DMS79 (cell line): ENCODE measurements around the gene GJB2.

Source experiments
- DNase-seq: peaks from one replicate; lab custom pipeline; 2025; lab: John Stamatoyannopoulos, UW

The GJB2 gene

DNA sequence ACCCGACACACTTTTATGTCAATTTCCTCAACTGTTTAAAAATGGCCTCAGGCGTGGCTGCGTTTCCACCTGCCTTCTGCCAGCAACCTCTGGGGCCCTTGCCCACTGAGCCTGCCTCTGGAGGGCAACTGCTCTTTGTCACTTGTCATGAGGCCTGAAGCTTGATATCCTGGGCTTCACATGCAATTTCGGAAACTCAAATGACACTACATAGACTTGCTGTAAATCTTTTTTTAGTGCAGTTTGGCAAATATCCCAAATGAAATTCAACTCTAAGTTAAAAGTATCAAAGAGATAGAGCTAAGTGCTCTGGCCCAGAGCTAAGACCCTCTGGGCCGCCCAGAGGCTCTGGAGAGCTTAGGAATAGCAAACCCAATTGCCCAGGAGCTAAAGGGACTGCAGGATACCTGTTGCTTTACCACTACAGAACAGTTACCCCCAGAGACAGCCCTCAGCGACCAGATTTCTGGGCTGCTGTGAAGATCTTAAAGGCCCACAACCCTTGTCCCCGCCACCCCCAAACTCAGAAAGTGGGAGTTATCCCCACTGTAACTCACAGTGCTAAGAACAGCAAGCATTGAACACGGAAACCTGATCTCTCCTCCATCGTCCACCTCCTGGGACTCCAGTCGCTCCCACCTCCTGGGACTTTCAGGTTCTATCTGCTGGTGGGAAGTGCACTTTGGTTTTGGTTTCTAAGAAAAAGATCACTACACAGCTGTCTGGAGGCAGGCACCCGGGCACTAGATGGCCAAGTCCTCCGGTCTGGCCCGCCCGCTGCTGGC is 51.3 kb downstream of the GJB2 start:
- no peak for DNase-seq

DNA sequence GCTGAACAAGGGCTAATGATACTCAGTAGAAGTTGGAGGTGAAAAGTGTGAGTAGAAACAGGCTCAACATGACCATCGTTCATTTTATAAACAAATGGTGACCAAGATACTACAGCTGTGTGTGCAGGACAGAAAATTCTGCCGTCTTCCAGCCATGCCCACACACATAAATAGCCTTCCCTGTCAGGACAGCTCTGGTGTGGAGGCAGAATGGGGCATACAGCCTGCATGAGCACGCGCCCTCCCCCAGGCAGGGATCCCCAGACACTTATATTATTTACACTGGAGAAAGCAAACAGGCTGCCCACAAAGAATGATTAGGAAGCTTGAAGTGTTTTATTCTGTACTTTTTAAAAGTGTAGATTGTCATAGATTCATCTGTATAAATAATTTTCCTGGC is 52.3 kb downstream of the GJB2 start:
- no peak for DNase-seq

GRCh38 chr13:20137875-20138274 is 54.9 kb downstream of the GJB2 start:
- DNase-seq = no peak
